Esophagus squamous epithelium (tissue), 5 donors: ENCODE data around the gene PHC2. TPM values are rescaled to one million over a fixed set of nuclear protein-coding genes. Genes with fewer than 3 reads are reported as not detected.
A peak's percentile ranks its signal among the peaks of the same experiment; 100 is the strongest.

ENCODE experiments used
- DNase-seq: peaks from one replicate; lab custom pipeline; 2025; lab: John Stamatoyannopoulos, UW
- H3K27ac ChIP-seq, 4 donors: fragments of 200-600 bp; sonication (generic); one replicate each; pipeline ENCODE4 v1.5.1; 2016 to 2019; ENCODE audit warnings: mild to moderate bottlenecking in 1 of 4
- H3K27me3 ChIP-seq, 4 donors: fragments of 200-600 bp; sonication (generic); 1 replicate in 3 of 4; 2 replicates in 1 of 4; pipeline versions ENCODE4 v1.5.1 to v1.6.0; 2017 to 2021; ENCODE audit warnings: antibody characterized with exemption in 1 of 4
- H3K36me3 ChIP-seq, 3 donors: fragments of 200-600 bp; sonication (generic); one replicate each; pipeline ENCODE4 v1.5.1; 2016 to 2019
- H3K4me1 ChIP-seq, 3 donors: fragments of 200-600 bp; sonication (generic); one replicate each; pipeline ENCODE4 v1.5.1; 2017 to 2019
- H3K4me3 ChIP-seq, 4 donors: fragments of 200-600 bp; sonication (generic); 1 replicate in 3 of 4; 2 replicates in 1 of 4; pipeline ENCODE4 v1.5.1; 2016 to 2019; ENCODE audit warnings: mild to moderate bottlenecking in 2 of 4, moderate library complexity in 1 of 4
- H3K9me3 ChIP-seq, 3 donors: fragments of 200-600 bp; sonication (generic); one replicate each; pipeline ENCODE4 v1.5.1; 2016 to 2019
- CTCF ChIP-seq, 6 experiments: fragments of 450-650 bp in 4 of 6; fragments of 200-600 bp in 2 of 6; sonication (generic) in 2 of 6; IDR thresholded peaks; one replicate each; pipeline ENCODE4 v1.5.1; 2016 to 2019; ENCODE audit warnings: antibody characterized with exemption in 6 of 6, mild to moderate bottlenecking in 4 of 6, moderate library complexity in 4 of 6
- POLR2A ChIP-seq, 4 donors: fragments of 450-650 bp; IDR thresholded peaks; one replicate each; pipeline ENCODE4 v1.6.1; 2017; ENCODE audit warnings: antibody characterized with exemption in 4 of 4, mild to moderate bottlenecking in 4 of 4, moderate library complexity in 3 of 4
- WGBS, 2 donors: methylation state at CpG; one replicate each; pipeline ENCODE4 v1.1.5; 2018; 5-methylcytosine and 5-hydroxymethylcytosine counted together
- intact Hi-C: fragments of 100-400 bp; cut with DNase I; formaldehyde crosslinking; loops from one replicate; pipeline ENCODE4 v1.15.0; 2022
- total RNA-seq, 4 donors: library from RNA; depleted of rRNA; stranded (reverse); fragments of >200 nt; gene quantifications; one replicate each; pipeline ENCODE4 v1.1.0, GENCODE V29; 2016
- donor health status: DM: yes; HTN: yes; CAD: no.

Gene PHC2
- total RNA-seq, 4 donors from 2014 or later, result 27.4 to 92.1 (median 50.6) TPM

GRCh38 chr1:33332881-33333280 lies 98.0 kb downstream of the PHC2 start:
- intact Hi-C loops, result no loop called here

GRCh38 chr1:33332357-33332789 lies 98.5 kb downstream of the PHC2 start:
- peak overlapping the region; percentile 20 to 99 (median 81) for H3K27ac ChIP-seq
- H3K4me1 ChIP-seq, result peaks cover 27 to 96% (median 70%) of the 10 kb centered on the region in 3 donors
- DNase-seq, result no peak
- 69 to 74% methylated on average over 6 to 9 of the region's 10 CpGs for WGBS, 2 donors
- intact Hi-C loops, result no loop called here
- no peaks in the 10 kb centered on the region for H3K27me3 ChIP-seq
- TF ChIP-seq POLR2A (IDR thresholded peaks at IDR 0.05) (no peak), CTCF (IDR thresholded peaks at IDR 0.05) (no peak)
- peaks cover 42 to 75% (median 43%) of the 10 kb centered on the region in 3 donors for H3K36me3 ChIP-seq
- no peaks in the 10 kb centered on the region for H3K9me3 ChIP-seq
- H3K4me3 ChIP-seq, result no peak overlapping the region

More at GRCh38 chr1:33332881-33333280, 98.0 kb downstream of the PHC2 start:
- Histone ChIP-seq H3K9me3 (no peaks in the 10 kb centered on the region), H3K4me3 (no peak overlapping the region), H3K36me3 (peaks cover 38 to 70% (median 42%) of the 10 kb centered on the region in 3 donors), H3K27me3 (no peaks in the 10 kb centered on the region), H3K27ac (peak overlapping the region in 3 of 4 donors; percentile 73 to 99 (median 89)), H3K4me1 (peaks cover 27 to 96% (median 70%) of the 10 kb centered on the region in 3 donors)
- TF ChIP-seq CTCF (IDR thresholded peaks at IDR 0.05), result no peak
- TF ChIP-seq POLR2A (IDR thresholded peaks at IDR 0.05), result no peak
- 52 to 83% methylated on average over 3 to 4 of the region's 5 CpGs for WGBS, 2 donors
- no peak for DNase-seq

- intact Hi-C loops, result no loop called here
- peak overlapping the region; percentile 20 to 99 (median 81) for H3K27ac ChIP-seq
- no peaks in the 10 kb centered on the region for H3K9me3 ChIP-seq
- 54 to 64% methylated on average over 6 of the region's 10 CpGs for WGBS, 2 donors
- no peak for TF ChIP-seq CTCF (IDR thresholded peaks at IDR 0.05)
- no peak for TF ChIP-seq POLR2A (IDR thresholded peaks at IDR 0.05)
- H3K4me1 ChIP-seq, result peaks cover 26 to 96% (median 67%) of the 10 kb centered on the region in 3 donors
- no peak for DNase-seq
- H3K27me3 ChIP-seq, result no peaks in the 10 kb centered on the region
- H3K36me3 ChIP-seq, result peaks cover 42 to 81% (median 49%) of the 10 kb centered on the region in 3 donors
- no peak overlapping the region for H3K4me3 ChIP-seq
Measured at GRCh38 chr1:33331444-33332356, 99.2 kb downstream of the PHC2 start.

- Histone ChIP-seq H3K27me3 (no peaks in the 10 kb centered on the region), H3K4me3 (no peak overlapping the region), H3K27ac (peak overlapping the region in 1 of 4 donors; percentile 40), H3K4me1 (peaks cover 22 to 96% (median 59%) of the 10 kb centered on the region in 3 donors), H3K9me3 (no peaks in the 10 kb centered on the region), H3K36me3 (peaks cover 45 to 89% (median 54%) of the 10 kb centered on the region in 3 donors)
- DNase-seq, result no peak
- WGBS, 2 donors, result 88% methylated on average over 6 of the region's 7 CpGs; no CpG with 5 or more reads in 1 of the 2 donors
- intact Hi-C loops, result no loop called here
- TF ChIP-seq CTCF (IDR thresholded peaks at IDR 0.05), result no peak
- no peak for TF ChIP-seq POLR2A (IDR thresholded peaks at IDR 0.05)
Measured at GRCh38 chr1:33330906-33331305, 100.0 kb downstream of the PHC2 start.
